Activated CD4-positive, alpha-beta memory T cell treated with anti-CD3 and anti-CD28 coated beads for 36 hours (primary cell): Measurements from ENCODE around the gene IBTK. TPM values are rescaled to one million over a fixed set of nuclear protein-coding genes. Genes with fewer than 3 reads are reported as not detected.
"Not testable (repeated sequence)": the region's sequence is repeated elsewhere in the genome, so short reads cannot be mapped to it uniquely, and the experiment has no call there.

Experiments used
- CTCF ChIA-PET: fragments of 350-600 bp; sonication (Branson Sonifier 250); formaldehyde crosslinking; loops from one replicate; lab custom pipeline; 2021; ENCODE audit warnings: antibody characterized with exemption, inconsistent platforms; lab: Charles Lee
- POLR2A ChIA-PET: fragments of 350-600 bp; sonication (Branson Sonifier 250); formaldehyde crosslinking; loops from one replicate; lab custom pipeline; 2021; ENCODE audit warnings: antibody characterized with exemption; lab: Charles Lee
- DNase-seq: peaks from one replicate; pipeline ENCODE4 v3.0.0-alpha.2; 2020
- H3K27ac Mint-ChIP-seq: one replicate; pipeline ENCODE4 v1.8.0; 2021; ENCODE audit warnings: mixed read lengths
- H3K27me3 Mint-ChIP-seq: one replicate; pipeline ENCODE4 v1.8.0; 2021; ENCODE audit warnings: mixed read lengths
- H3K36me3 Mint-ChIP-seq: one replicate; pipeline ENCODE4 v1.8.0; 2021; ENCODE audit warnings: mixed read lengths
- H3K4me1 Mint-ChIP-seq: one replicate; pipeline ENCODE4 v1.8.0; 2021; ENCODE audit warnings: low read depth, mixed read lengths
- H3K4me3 Mint-ChIP-seq: one replicate; pipeline ENCODE4 v1.8.0; 2021; ENCODE audit warnings: mild to moderate bottlenecking, mixed read lengths
- H3K9me3 Mint-ChIP-seq: one replicate; pipeline ENCODE4 v1.8.0; 2021; ENCODE audit warnings: mixed read lengths
- intact Hi-C: fragments of 100-400 bp; cut with micrococcal nuclease; formaldehyde crosslinking; loops from one replicate; pipeline ENCODE4 v1.15.1; 2023
- total RNA-seq, 2 experiments: library from RNA; stranded (reverse); gene quantifications; one replicate each; pipeline ENCODE4 v1.2.3, GENCODE V29; 2021

The IBTK gene
- total RNA-seq, 2 experiments from 2014 or later: 30.7 to 32.1 TPM

DNA sequence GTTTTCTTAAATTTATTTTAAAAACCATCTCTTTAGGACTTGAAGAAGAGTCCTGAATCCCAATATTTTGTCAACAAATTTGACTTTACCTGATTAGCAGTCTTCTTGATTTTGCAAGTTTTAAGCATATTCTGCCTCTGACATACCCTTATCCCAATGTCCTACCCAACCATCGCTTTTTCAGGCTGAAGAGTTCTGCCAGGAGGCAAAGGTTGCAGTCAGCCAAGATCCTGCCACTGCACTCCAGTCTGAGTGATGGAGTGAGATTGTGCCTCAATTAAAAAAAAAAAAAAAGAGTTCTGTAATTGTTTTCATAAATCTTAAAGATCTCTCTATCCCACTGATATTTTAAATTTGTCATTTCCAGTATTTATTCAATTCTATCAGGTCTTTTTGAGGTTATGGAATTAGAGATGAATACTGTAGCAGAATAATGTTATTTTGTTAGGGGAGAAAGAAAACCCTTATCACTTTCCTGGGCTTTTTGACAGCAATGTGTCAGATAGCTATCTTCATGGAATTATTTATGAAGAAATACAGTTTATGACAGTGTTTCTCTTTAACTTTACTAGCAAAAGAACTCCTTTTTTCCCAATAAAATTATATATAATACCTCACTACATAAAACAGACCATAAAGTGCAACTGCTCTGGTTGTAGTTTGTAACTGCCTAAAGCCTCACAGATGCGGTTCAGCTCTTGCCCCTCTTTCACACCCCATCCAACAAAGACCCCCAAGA lies 78.2 kb downstream of the IBTK start:
- H3K36me3 Mint-ChIP-seq: peaks cover 38% of the 10 kb centered on the region
- no peaks in the 10 kb centered on the region for H3K4me1 Mint-ChIP-seq
- no peaks in the 10 kb centered on the region for H3K9me3 Mint-ChIP-seq
- intact Hi-C loops: no loop called here
- no peak overlapping the region for H3K27ac Mint-ChIP-seq
- POLR2A ChIA-PET: no interaction called here
- no peak for DNase-seq
- no peaks in the 10 kb centered on the region for H3K27me3 Mint-ChIP-seq
- CTCF ChIA-PET: interaction anchor here (0.6 kb wide), 1 partner anchor 431 kb away, joined by 4 read pairs; no protein-coding TSS in a partner anchor
- H3K4me3 Mint-ChIP-seq: no peak overlapping the region

DNA sequence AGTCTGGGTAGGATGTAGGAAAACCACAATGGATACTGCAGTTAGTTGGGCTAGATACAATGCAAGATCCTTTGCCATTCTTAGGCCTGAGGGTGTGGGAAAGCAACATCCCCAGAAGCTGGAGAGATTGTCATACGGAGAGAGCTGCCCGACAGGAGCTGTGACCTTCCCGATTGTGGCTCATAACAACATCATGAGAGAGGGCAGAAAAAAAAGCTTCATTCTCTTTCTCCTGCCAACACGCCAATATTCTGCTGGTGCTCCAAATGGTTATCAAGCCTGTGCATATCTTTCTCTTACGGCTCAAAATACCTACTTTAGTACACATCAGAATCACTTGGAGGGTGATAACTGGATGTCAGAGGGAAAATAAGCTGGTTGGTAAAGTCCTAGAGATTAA lies 81.1 kb downstream of the IBTK start:
- Mint-ChIP-seq H3K9me3 (no peaks in the 10 kb centered on the region), H3K4me1 (no peaks in the 10 kb centered on the region), H3K4me3 (no peak overlapping the region), H3K27ac (no peak overlapping the region), H3K27me3 (no peaks in the 10 kb centered on the region), H3K36me3 (peaks cover 27% of the 10 kb centered on the region)
- no peak for DNase-seq
- intact Hi-C loops: no loop called here
- POLR2A ChIA-PET: no interaction called here
- CTCF ChIA-PET: no interaction called here

DNA sequence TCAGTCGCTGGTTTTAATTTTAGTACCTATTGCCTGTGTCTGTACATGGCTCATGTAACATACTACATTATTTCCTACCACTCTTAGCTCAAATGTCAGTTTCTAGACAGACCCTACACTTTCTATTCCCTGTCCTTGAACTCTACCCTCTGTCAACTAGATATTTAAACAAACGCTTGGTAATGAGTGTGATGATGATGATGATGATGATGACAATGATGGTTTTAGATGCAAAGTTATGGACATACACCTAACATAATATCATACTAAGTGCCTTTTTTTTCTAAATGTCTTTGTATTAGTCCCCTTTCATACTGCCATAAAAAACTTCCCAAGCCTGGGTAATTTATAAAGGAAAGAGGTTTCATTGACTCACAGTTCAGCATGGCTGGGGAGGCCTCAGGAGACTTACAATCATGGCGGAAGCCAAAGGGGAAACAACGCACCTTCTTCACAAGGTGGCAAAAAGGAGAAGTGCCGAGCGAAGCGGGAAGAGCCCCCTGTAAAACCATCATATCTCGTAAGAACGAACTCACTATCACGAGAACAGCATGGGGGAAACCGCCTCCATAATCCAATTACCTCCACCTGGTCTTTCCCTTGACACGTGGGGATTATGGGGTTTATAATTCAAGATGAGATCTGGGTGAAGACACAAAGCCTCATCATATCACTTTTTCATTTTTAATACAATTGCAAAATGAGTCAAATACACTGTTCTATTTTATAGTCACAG lies 87.1 kb downstream of the IBTK start:
- Mint-ChIP-seq H3K9me3 (peaks cover 7% of the 10 kb centered on the region), H3K27ac (no peak overlapping the region), H3K4me3 (no peak overlapping the region), H3K36me3 (peaks cover 4% of the 10 kb centered on the region), H3K27me3 (no peaks in the 10 kb centered on the region), H3K4me1 (no peaks in the 10 kb centered on the region)
- ChIA-PET POLR2A (no interaction called here), CTCF (no interaction called here)
- intact Hi-C loops: no loop called here
- no peak for DNase-seq

DNA sequence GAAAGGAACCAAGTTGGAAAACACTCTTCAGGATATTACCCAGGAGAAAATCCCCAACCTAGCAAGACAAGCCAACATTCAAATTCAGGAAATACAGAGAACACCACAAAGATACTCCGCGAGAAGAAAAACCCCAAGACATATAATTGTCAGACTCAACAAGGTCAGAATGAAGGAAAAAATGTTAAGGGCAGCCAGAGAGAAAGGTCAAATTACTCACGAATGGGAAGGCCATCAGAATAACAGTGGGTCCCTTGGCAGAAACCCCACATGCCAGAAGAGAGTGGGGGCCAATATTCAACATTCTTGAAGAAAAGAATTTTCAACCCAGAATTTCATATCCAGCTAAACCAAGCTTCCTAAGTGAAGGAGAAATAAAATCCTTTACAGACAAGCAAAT lies 94.8 kb downstream of the IBTK start:
- Mint-ChIP-seq H3K36me3 (peaks cover 20% of the 10 kb centered on the region), H3K9me3 (peaks cover 35% of the 10 kb centered on the region)
- POLR2A ChIA-PET, H3K4me3 Mint-ChIP-seq, CTCF ChIA-PET, H3K27me3 Mint-ChIP-seq, DNase-seq, H3K27ac Mint-ChIP-seq, intact Hi-C loops, H3K4me1 Mint-ChIP-seq: not testable (repeated sequence)

DNA sequence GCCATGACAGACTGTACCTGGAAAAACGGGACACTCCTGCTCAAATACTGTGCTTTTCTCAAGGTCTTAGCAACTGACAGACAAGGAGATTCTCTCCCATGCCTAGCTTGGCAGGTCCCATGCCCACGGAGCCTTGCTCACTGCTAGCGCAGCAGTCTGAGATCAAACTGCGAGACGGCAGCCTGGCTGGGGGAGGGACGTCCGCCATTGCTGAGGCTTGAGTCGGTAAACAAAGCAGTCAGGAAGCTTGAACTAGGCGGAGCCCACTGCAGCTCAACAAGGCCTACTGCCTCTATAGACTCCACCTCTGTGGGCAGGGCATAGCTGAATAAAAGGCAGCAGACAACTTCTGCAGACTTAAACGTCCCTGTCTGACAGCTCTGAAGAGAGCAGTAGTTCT lies 96.4 kb downstream of the IBTK start:
- H3K27me3 Mint-ChIP-seq, POLR2A ChIA-PET, CTCF ChIA-PET, DNase-seq, intact Hi-C loops, H3K27ac Mint-ChIP-seq, H3K4me1 Mint-ChIP-seq, H3K4me3 Mint-ChIP-seq: not testable (repeated sequence)
- Mint-ChIP-seq H3K36me3 (peaks cover 17% of the 10 kb centered on the region), H3K9me3 (peaks cover 32% of the 10 kb centered on the region)

DNA sequence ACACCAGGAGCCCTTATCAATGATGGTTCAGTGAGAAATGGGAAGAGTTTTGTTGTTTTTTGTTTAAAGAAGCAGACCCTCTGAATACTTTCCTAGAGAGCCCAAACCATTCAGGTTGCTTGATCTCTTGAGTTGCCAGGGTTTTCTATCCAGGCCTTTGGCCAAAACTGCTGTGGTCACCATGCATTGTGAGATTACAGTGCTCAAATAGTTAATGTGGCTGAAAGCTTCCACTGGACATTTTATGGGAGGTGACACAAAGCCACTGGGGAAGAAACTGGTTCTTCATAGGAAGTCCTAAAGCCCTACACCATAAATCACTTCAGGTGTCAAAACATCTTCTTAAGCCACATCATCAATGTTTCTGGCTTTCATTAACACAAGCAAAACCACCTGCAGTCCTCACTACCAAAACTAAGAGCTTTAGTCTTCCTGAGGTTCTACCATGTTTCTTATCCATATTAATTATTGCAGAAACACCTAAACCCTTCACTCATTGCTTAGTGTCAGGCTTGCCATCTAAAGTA lies 101.6 kb downstream of the IBTK start:
- H3K36me3 Mint-ChIP-seq: peaks cover 1% of the 10 kb centered on the region
- no peaks in the 10 kb centered on the region for H3K27me3 Mint-ChIP-seq
- no peak overlapping the region for H3K27ac Mint-ChIP-seq
- intact Hi-C loops: no loop called here
- ChIA-PET CTCF (no interaction called here), POLR2A (no interaction called here)
- DNase-seq: no peak
- H3K4me1 Mint-ChIP-seq: no peaks in the 10 kb centered on the region
- H3K9me3 Mint-ChIP-seq: no peaks in the 10 kb centered on the region
- H3K4me3 Mint-ChIP-seq: no peak overlapping the region

DNA sequence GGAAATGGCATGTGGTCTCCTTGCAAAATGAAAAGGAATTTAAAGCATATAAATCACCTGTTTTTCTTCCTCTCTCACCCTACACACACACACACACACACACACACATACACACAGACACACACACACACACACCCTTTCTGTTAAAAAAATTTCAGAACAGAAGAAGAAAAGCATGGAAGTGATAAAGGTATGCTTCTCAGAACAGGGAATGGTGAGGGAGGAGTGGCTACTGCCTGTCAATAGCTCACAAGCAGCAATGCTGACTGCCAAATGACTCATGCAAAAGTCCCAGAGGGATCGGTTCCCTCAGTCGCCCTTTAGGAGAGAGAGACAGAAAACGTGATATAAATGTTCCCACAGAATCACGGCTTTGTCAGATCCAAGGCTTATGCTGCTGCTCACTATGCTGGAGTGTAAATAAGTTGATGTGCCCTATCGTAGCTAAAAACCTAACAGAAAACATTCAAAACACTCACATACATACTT lies 102.6 kb downstream of the IBTK start:
- Mint-ChIP-seq H3K4me1 (no peaks in the 10 kb centered on the region), H3K36me3 (no peaks in the 10 kb centered on the region), H3K27ac (no peak overlapping the region), H3K9me3 (no peaks in the 10 kb centered on the region), H3K4me3 (no peak overlapping the region), H3K27me3 (no peaks in the 10 kb centered on the region)
- DNase-seq: no peak
- intact Hi-C loops: no loop called here
- CTCF ChIA-PET: no interaction called here
- POLR2A ChIA-PET: no interaction called here

DNA sequence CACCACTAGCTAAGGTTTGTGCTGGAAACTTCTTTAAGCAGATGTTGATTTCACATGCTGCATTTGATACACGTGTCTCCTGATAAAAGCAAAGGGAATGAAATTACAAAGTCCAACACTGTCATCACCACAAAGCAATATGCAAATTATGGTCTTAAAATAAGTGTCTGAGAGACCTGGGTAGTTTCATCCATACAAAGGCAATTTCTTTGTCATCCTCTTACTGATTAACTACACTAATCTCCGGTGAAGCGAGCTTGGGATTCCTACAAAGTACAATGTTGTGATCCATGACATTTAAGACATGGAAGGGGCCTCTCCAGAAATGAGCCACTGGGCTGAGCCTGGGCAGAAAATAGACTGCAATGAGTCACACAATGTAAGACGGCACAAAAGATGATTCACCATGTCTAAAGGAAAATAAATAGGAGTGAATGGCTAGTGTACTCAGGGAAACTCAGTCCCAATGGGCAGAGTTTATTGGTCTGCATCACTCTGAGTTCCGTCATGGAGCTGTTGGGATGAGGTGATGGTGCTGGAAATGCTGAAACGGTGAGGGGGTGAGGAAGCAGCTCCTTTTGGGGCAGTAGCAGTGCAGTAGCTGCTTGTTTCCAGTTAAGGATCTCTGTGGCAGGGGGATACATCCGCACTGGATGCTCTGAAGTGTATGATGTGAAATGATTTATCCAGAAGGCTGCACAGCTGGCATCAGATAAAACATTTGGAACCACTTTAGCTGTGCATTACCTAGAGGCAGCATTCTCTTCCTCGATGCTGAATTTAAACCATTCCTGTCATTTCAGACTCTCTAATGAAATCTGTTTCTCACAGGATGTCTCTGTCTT lies 103.3 kb downstream of the IBTK start:
- CTCF ChIA-PET: no interaction called here
- POLR2A ChIA-PET: interaction anchor here (0.7 kb wide), 1 partner anchor 276 kb away, joined by 3 read pairs; no protein-coding TSS in a partner anchor

DNA sequence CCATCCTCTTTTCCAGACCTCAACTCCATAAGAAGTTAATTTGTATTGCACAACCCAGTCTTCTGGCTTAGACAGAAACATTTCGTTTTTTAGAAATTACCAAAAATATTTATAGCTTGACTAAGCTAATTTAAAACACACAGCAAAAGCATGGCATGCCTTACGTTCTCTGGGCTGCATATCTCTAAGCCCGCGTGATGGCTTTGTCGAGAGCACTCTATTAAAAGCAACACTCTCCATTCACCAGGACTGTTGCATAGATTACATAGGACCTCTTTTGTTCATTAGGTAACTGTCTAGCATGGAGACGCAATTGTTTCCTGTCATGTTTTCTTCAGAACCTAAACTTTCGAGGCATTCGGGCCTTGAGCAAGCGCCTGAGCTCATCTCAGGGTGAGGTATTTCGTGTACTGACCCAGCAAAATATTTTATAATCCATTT lies 104.5 kb downstream of the IBTK start:
- POLR2A ChIA-PET: no interaction called here
- H3K27ac Mint-ChIP-seq: no peak overlapping the region
- intact Hi-C loops: no loop called here
- no peak overlapping the region for H3K4me3 Mint-ChIP-seq
- no peaks in the 10 kb centered on the region for H3K27me3 Mint-ChIP-seq
- no peaks in the 10 kb centered on the region for H3K36me3 Mint-ChIP-seq
- no peaks in the 10 kb centered on the region for H3K9me3 Mint-ChIP-seq
- DNase-seq: no peak
- CTCF ChIA-PET: no interaction called here
- H3K4me1 Mint-ChIP-seq: no peaks in the 10 kb centered on the region

More for the DNA sequence above, 103.3 kb downstream of the IBTK start:
- DNase-seq: no peak
- H3K27ac Mint-ChIP-seq: no peak overlapping the region
- no peak overlapping the region for H3K4me3 Mint-ChIP-seq
- no peaks in the 10 kb centered on the region for H3K9me3 Mint-ChIP-seq
- H3K4me1 Mint-ChIP-seq: no peaks in the 10 kb centered on the region
- H3K27me3 Mint-ChIP-seq: no peaks in the 10 kb centered on the region
- no peaks in the 10 kb centered on the region for H3K36me3 Mint-ChIP-seq
- intact Hi-C loops: no loop called here

DNA sequence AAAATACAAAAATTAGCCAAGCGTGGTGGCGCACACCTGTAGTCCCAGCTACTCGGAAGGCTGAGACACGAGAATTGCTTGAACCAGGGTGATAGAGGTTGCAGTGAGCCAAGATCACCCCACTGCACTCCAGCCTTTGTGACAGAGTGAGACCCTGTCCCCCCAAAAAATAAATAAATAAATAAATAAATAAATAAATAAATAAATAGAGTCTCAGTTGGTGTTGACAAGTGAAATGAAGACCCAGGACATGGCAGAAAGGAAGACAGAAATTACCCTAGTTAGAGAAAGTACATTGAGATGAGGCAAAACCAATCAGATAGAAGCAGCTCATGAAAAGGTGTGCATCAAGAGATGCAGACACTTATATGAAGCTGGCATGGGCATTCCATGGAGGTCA lies 105.0 kb downstream of the IBTK start:
- no peak overlapping the region for H3K4me3 Mint-ChIP-seq
- intact Hi-C loops: no loop called here
- H3K27ac Mint-ChIP-seq: no peak overlapping the region
- ChIA-PET POLR2A (no interaction called here), CTCF (no interaction called here)
- no peaks in the 10 kb centered on the region for H3K9me3 Mint-ChIP-seq
- H3K36me3 Mint-ChIP-seq: no peaks in the 10 kb centered on the region
- H3K27me3 Mint-ChIP-seq: no peaks in the 10 kb centered on the region
- H3K4me1 Mint-ChIP-seq: no peaks in the 10 kb centered on the region
- no peak for DNase-seq

DNA sequence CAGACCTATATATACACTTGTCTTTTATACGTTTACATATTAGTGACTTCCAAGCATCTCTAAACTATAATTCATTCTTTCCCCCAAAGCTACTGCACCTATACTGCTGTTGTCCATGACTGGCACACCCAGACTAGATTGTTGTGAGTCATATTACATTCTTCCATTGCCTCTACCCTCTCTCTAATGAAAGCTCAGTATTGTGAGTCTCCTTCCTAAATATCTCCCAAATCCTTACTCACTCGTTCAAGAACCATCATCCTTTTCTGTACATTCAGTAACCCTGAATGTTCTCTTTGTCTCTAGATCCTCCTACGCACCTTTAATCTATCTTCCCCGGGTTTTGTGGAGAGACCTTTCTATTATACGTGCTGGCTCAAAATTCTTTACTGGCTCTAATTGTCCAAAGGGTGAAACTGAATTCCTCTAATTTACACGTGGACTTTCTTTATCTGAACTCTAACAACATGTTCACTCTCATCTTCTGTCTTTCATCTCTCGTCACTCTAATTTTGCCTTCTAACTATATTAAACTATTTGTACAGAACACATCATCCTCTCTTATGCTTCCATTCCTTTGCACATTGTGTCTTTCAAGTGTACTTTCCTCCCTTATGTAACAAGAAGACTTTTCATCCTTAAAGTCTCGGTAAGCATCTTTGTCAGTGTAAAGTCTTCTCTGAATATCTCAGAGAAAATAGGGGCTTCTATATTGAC lies 109.3 kb downstream of the IBTK start:
- ChIA-PET POLR2A (no interaction called here), CTCF (no interaction called here)
- no peaks in the 10 kb centered on the region for H3K4me1 Mint-ChIP-seq
- H3K9me3 Mint-ChIP-seq: no peaks in the 10 kb centered on the region
- no peak overlapping the region for H3K4me3 Mint-ChIP-seq
- H3K27me3 Mint-ChIP-seq: no peaks in the 10 kb centered on the region
- intact Hi-C loops: no loop called here
- no peaks in the 10 kb centered on the region for H3K36me3 Mint-ChIP-seq
- DNase-seq: no peak
- no peak overlapping the region for H3K27ac Mint-ChIP-seq
